Measurements from ENCODE around the gene PHGDH.
"Not testable (repeated sequence)": the region's sequence is repeated elsewhere in the genome, so short reads cannot be mapped to it uniquely, and the experiment has no call there.

PHGDH gene

DNA sequence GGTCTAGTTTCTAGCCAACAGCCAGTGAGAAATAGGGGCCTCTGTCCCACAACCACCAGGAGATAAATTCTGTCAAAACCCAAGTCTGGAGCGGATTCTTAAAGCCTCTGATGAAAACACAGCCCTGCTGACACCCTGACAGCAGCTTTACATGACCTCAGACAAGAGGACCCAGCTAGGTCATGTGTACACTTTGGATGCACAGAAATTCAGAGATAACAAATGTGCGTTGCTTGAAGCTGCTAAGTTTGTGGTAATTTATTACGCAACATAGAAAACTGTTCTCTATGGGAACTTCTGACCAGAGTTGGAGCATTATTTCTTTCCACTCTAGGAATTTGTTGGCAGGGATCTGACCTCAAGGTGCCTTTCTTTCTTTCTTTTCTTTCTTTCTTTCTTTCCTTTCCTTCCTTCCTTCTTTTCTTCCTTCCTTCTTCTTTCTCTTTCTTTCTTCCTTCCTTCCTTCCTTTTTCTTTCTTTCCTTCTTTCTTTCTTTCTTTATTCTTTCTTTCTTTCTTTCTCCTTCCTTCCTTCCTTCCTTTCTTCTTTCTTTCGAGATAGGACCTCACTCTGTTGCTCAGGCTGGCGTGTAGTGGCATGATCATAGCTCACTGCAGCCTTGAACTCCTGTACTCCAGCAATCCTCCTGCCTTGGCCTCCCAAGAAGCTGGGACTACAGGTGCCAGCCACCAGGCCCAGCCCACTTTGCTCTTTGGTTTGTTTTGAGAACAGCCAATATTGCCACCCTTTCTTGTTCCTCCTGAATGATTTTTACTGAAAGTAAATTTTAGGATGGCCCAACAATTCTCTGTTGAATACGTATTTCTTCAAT lies 71.8 kb downstream of the PHGDH start:
- H3K9ac ChIP-seq (ENCODE audit: low read length) = no peak overlapping the region
- H3K27ac ChIP-seq (ENCODE audit: low read depth, low read length) = peak overlapping the region; percentile 28
- no peak overlapping the region for H3K4me3 ChIP-seq (ENCODE audit: low read depth in 1 of 2, low read length in 2 of 2)
- no peaks in the 10 kb centered on the region for H3K9me3 ChIP-seq (ENCODE audit: low read length)
- peaks cover 13% of the 10 kb centered on the region for H3K4me1 ChIP-seq (ENCODE audit: insufficient read depth, low read length)
- no peaks in the 10 kb centered on the region for H3K27me3 ChIP-seq (ENCODE audit: control insufficient read depth in 1 of 2, insufficient read depth in 2 of 2, low read length in 2 of 2)
- no peaks in the 10 kb centered on the region for H3K36me3 ChIP-seq (ENCODE audit: insufficient read depth, low read length)

DNA sequence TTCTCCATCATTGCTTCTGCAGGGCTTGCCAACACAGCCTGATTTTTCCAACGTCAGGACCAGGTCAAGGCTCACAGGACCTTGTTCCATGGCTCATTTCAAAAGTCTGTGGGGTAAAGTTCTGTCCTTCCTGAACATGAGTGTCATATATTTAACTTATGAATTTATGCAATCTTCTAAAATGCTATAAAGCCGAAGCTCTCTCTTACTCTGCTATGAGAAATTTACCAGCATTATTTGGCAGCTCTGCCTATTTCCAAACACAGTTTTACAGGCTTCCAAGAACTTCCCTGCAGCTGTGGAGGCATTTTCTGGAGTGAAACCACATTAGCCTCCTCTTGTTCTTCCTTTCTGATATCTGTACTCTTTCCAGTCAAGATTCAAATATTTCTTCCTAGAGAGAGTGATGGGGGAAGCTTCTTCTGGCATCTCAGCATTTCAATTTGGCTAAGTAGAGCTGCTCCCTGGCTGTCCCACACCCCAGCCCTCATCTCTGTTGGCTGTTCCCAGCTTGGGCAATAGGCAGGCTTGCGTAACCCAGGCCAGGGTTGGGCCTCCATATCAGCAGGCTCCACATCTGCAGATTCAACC lies 72.6 kb downstream of the PHGDH start:
- Histone ChIP-seq H3K27ac (ENCODE audit: low read depth, low read length) (peak overlapping the region; percentile 28), H3K4me1 (ENCODE audit: insufficient read depth, low read length) (peaks cover 13% of the 10 kb centered on the region), H3K27me3 (ENCODE audit: control insufficient read depth in 1 of 2, insufficient read depth in 2 of 2, low read length in 2 of 2) (no peaks in the 10 kb centered on the region), H3K36me3 (ENCODE audit: insufficient read depth, low read length) (no peaks in the 10 kb centered on the region), H3K9ac (ENCODE audit: low read length) (no peak overlapping the region), H3K4me3 (ENCODE audit: low read depth in 1 of 2, low read length in 2 of 2) (no peak overlapping the region), H3K9me3 (ENCODE audit: low read length) (no peaks in the 10 kb centered on the region)

DNA sequence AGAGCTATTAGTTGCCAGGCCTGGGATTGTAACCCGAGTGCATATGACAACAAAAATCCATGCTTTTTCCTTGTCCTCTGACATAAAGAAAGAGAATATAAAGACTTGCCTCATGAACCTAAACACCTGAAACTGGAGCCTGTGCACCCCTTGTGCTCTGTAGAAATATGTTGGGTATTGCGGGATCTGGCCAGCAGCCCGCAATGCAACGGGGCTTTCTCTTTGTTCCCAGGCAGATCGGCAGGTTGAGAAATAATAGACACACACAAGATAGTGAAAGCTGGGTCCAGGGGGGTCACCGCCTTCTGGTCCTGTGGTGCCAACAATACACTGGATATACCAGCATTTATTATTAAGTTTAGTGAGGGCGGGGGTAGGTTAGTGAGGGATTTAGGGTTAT lies 74.3 kb downstream of the PHGDH start:
- not testable (repeated sequence) for H3K4me3 ChIP-seq (ENCODE audit: low read depth in 1 of 2, low read length in 2 of 2); H3K9me3 ChIP-seq (ENCODE audit: low read length); H3K27ac ChIP-seq (ENCODE audit: low read depth, low read length); H3K9ac ChIP-seq (ENCODE audit: low read length); H3K27me3 ChIP-seq (ENCODE audit: control insufficient read depth in 1 of 2, insufficient read depth in 2 of 2, low read length in 2 of 2); H3K36me3 ChIP-seq (ENCODE audit: insufficient read depth, low read length)
- H3K4me1 ChIP-seq (ENCODE audit: insufficient read depth, low read length) = peaks cover 13% of the 10 kb centered on the region

DNA sequence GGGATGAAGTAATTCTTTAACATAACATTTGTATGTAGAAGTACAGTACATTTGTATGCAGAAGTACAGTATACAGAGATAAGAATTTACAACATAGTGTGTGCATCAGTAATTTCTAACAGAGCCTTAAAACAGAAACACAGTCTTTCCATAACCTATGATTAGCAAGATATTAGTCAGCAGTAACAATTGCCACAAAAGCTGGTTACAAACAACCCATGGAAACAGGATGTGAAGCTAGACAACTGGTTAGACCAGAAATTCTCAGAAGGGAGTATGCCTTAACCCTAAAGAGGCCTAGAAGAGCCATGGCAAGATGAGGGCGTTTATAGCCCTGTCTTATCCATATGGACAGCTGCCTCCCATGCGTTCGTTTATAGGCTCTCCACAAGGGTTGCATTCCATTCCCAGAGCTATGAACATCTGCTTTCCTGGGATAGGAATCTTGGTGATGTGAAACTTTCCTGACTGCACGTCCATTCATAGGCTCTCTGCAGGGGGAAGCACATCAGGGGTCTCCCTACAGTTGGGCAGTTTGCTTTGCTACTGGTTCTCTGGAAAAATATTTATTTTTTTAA lies 74.8 kb downstream of the PHGDH start:
- not testable (repeated sequence) for H3K4me3 ChIP-seq (ENCODE audit: low read depth in 1 of 2, low read length in 2 of 2); H3K27ac ChIP-seq (ENCODE audit: low read depth, low read length); H3K9me3 ChIP-seq (ENCODE audit: low read length); H3K36me3 ChIP-seq (ENCODE audit: insufficient read depth, low read length); H3K27me3 ChIP-seq (ENCODE audit: control insufficient read depth in 1 of 2, insufficient read depth in 2 of 2, low read length in 2 of 2); H3K9ac ChIP-seq (ENCODE audit: low read length)
- H3K4me1 ChIP-seq (ENCODE audit: insufficient read depth, low read length) = peaks cover 13% of the 10 kb centered on the region

DNA sequence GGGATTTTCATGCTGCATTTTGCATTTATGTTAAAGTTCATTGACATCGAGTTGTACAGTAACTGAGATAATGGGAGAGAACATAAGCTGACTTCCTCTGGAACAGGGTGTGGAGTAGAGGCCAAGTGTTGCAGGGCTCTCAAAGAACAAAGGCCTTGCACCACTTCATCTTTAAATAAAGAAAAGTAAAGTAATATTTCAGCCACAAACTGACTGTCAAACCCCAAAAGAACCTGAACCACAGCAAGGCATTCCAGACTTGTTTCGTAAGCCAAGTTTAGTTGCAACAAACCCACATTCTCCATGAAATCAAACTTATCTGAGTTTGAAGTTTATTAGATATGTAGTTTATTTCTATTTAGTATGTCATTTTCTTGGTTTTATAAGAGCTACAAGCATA lies 76.0 kb downstream of the PHGDH start:
- Histone ChIP-seq H3K9ac (ENCODE audit: low read length) (no peak overlapping the region), H3K4me1 (ENCODE audit: insufficient read depth, low read length) (peaks cover 13% of the 10 kb centered on the region), H3K27me3 (ENCODE audit: control insufficient read depth in 1 of 2, insufficient read depth in 2 of 2, low read length in 2 of 2) (no peaks in the 10 kb centered on the region), H3K27ac (ENCODE audit: low read depth, low read length) (no peak overlapping the region), H3K4me3 (ENCODE audit: low read depth in 1 of 2, low read length in 2 of 2) (no peak overlapping the region), H3K9me3 (ENCODE audit: low read length) (no peaks in the 10 kb centered on the region), H3K36me3 (ENCODE audit: insufficient read depth, low read length) (no peaks in the 10 kb centered on the region)

DNA sequence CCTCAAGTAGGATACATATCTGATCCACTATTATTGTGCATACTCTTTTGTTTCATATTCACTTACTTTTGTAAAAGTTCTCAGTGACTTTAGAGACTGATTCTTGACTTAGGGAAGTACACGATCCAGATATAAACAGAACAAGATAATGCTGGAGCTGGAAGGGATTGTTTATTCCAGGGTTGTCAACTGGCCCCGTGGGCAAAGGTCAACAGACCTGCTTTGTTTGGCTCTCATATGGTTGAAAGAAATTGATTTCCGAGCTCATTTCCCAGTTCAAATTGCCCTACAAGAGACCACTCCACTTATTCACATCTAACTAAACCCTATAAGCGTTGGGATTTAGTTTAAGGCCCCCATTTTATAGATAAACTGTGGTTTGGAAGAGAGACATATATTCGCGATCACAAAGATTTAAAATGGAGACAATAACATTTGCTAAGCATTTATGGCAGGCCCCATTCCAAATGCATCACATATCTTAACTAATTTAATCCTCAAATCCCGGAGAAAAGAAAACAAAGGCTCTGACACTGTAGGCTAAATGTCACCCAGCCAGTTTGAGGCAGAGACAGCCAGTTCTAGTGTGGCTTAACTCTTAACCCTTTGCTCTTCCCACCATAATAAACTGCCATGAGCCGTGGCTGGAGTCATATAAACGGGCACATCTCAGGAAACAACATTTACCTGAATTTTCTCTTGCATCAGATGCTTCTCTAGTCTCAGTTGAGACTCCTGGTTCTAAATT lies 78.9 kb downstream of the PHGDH start:
- no peak overlapping the region for H3K27ac ChIP-seq (ENCODE audit: low read depth, low read length)
- H3K9me3 ChIP-seq (ENCODE audit: low read length) = no peaks in the 10 kb centered on the region
- no peak overlapping the region for H3K9ac ChIP-seq (ENCODE audit: low read length)
- H3K36me3 ChIP-seq (ENCODE audit: insufficient read depth, low read length) = no peaks in the 10 kb centered on the region
- peaks cover 23% of the 10 kb centered on the region for H3K4me1 ChIP-seq (ENCODE audit: insufficient read depth, low read length)
- no peak overlapping the region for H3K4me3 ChIP-seq (ENCODE audit: low read depth in 1 of 2, low read length in 2 of 2)
- no peaks in the 10 kb centered on the region for H3K27me3 ChIP-seq (ENCODE audit: control insufficient read depth in 1 of 2, insufficient read depth in 2 of 2, low read length in 2 of 2)

DNA sequence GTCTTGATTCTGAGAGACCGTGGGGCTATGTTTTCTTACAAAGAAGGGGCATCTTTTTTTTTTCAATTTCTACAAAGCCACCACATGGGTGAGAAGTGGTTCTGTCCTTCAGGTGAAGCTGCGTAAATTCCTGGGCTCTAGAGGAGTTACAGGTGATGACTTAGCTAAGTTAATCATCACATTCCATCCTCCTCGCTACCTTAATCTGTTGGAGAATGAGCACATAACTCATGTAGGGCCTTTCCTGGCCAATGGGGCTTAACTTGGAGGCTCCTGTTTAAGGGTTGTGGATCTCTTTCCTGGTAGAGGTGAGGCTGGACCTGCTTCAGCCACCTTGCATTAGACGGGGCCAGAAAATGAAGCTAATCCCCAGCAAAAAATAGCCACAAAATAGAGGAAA lies 79.6 kb downstream of the PHGDH start:
- H3K27me3 ChIP-seq (ENCODE audit: control insufficient read depth in 1 of 2, insufficient read depth in 2 of 2, low read length in 2 of 2) = no peaks in the 10 kb centered on the region
- peaks cover 28% of the 10 kb centered on the region for H3K4me1 ChIP-seq (ENCODE audit: insufficient read depth, low read length)
- H3K27ac ChIP-seq (ENCODE audit: low read depth, low read length) = no peak overlapping the region
- H3K4me3 ChIP-seq (ENCODE audit: low read depth in 1 of 2, low read length in 2 of 2) = no peak overlapping the region
- H3K9me3 ChIP-seq (ENCODE audit: low read length) = no peaks in the 10 kb centered on the region
- no peaks in the 10 kb centered on the region for H3K36me3 ChIP-seq (ENCODE audit: insufficient read depth, low read length)
- no peak overlapping the region for H3K9ac ChIP-seq (ENCODE audit: low read length)
